GM19467 (cell line): ENCODE results near the gene TAF13.
A peak's percentile ranks its signal among the peaks of the same experiment; 100 is the strongest.
"Not testable (repeated sequence)": the region's sequence is repeated elsewhere in the genome, so short reads cannot be mapped to it uniquely, and the experiment has no call there.

ENCODE experiments used
- ATAC-seq: cut with Tn5 transposase; IDR thresholded peaks from one replicate; pipeline ENCODE4 v1.9.1; 2021; ENCODE audit warnings: mild to moderate bottlenecking, moderate library complexity; ENCODE audit not compliant: unreplicated experiment

The TAF13 gene

GRCh38 chr1:109091839-109092193, 16.0 kb upstream of the TAF13 start:
- no peak for ATAC-seq

GRCh38 chr1:109091078-109091838, 15.5 kb upstream of the TAF13 start:
- peak; percentile 33 for ATAC-seq

DNA sequence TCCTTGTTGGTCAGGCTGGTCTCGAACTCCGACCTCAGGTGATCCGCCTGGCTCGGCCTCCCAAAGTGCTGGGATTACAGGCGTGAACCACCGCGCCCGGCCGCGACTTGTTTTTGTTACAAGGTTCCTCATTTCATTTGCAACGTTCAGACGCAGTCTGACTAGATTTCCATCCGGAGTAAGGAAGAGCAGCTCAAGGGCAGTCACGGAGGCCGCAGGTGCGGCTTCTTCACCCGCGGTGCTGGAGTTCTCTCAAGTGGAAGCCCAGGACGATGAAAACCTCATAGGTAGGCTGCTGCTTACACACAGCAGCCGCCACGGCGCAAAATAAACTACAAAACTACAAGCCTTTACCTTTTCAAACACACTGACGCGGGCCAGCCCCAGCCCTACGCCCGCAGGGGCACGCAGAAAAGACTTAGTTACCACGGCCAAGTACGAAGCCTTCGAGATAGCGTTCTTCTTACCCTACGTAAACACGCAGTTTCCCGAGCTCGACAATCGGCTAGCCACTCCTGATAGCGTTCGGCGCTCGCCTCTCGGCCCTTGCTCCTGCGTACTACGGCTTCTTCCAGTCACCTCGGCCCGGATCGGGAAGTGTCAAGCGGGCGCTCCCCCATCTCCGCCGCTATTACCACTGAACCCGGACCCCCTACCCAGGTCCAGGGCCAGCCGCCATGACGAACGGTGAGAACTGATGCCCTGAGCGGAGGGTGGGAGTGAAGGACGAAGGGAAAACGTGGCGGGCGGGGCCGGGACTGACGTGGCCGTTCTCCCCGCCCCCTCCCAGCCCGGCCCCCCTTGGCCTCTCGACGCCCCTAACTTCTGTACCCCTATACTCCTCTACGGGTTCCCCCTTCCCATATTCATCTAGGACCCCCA, 14.6 kb upstream of the TAF13 start, which contains the start of gene TMEM167B:
TMEM167B (plus strand) TSS at position 569 of the 882 bp plus-strand sequence; CDS start at position 678, 109 bp downstream.
- ATAC-seq, result peak; percentile 89

DNA sequence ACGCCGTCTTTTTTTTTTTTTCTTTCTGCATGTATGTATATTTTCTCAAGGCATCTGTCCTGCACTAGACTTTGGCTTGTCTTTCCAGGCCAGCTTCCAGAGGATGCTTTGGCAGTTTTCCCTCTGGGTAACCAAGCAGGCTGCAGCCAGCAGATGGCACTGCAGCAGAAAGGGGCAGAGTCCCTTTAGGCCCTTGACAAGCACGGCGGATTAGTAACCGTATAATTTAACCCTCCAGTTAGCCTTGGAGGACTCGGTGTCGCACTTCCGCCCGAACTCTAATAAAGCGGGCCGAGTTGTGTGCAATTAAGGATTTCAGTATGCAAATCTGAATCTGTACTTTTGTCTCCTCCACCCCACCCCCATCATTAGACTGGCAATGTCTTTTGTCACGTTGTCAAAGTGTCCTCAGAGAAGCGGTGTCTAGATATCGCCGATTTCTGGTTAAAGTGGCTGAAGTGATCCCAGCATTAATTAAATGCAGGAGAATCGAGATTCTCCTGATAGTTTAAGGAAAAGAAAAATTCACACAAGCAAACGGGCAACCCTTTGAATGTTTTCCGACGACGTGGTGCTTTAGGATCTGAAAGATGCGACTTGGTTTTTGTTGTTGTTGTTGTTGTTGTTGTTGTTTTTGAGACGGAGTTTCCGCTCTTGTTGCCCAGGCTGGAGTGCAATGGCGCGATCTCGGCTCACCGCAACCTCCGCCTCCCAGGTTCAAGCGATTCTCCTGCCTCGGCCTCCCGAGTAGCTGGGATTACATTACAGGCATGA, 13.6 kb upstream of the TAF13 start:
- no peak for ATAC-seq

GRCh38 chr1:109084563-109085517, 9.0 kb upstream of the TAF13 start:
- ATAC-seq, result no peak

GRCh38 chr1:109083923-109084322, 8.1 kb upstream of the TAF13 start:
- no peak for ATAC-seq

DNA sequence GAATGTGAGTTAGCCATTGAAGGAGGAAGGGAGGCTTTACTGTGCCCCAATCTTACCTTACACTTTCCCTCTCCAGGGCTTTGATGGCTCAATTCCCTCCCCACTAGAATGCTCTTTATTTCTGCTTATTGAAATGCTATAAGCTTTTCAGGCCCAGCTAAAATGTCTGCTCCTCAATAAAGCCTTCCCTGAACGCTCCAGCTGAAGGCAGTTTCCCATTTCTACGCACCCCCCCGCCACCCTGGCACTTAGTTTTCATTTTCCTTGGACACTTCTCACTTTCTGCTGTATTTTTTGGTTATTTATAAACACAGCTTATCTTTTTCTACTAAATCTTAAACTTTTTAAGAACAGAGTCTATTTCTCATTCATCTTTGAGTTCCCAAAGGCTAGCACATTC, 7.7 kb upstream of the TAF13 start:
- ATAC-seq, result no peak

DNA sequence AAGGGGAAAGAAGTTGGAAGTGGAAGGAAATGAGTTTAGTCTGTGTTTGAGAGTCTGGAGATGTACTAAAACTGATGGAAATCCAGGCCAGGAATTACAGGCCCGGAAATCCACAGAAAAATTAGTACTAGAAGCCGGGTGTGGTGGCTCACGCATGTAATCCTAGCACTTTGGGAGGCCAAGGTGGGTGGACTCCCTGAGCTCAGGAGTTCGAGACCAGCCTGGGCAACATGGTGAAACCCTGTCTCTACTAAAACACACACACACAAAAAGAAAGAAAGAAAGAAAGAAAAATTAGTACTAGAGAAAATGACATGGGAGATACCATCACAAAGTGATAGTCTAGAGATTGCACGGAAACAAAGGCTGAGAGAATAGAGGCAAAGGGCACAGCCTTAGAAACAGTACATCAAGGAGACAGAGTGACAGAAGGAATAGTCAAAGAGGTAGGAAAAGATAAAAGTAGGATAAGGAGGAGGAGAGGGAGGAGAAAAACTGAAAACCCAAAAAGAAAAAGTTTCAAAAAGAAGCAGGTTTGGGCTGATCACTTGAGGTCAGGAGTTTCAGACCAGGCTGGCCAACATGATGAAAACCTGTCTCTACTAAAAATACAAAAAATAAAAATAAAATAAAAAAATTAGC, 4.8 kb upstream of the TAF13 start:
- ATAC-seq, result no peak

DNA sequence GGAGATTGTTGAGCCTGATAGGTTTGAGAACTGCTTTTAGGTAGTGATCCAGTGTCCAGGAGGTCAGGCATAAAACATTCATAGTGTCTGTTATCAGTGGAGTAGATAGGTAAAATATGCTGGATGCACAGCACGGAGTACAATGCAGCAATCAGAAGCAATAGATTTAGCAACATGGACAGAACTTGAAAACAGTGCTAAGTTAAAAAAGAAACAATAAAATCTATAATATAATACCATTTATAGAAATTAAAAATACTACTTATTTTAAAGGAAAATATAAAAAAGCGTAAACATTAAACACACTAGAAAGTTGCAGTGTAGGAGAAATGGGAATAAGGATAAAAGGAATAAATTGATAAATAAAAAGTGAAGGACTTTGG, 3.4 kb upstream of the TAF13 start:
- no peak for ATAC-seq

DNA sequence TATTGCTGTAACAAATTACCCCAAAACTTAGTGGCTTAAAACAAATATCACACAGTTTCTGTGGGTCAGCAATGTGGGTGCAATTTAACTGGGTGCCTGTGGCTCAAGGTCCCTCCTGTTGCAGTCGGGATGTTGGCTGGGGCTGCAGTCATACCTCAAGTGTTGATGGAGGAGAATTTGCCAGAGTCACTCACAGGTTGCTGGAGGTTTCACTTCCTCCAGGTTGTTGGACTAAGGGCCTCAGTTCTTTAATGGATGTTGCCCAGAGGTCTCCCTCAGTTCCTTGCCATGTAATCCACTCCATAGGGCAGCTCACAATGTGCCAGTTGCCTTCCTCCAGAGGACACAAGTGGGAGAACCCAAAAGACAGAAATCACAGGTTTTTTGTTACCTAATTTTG, 2.5 kb upstream of the TAF13 start:
- no peak for ATAC-seq

- no peak for ATAC-seq
Measured at GRCh38 chr1:109069294-109069693, 6.5 kb downstream of the TAF13 start.

- no peak for ATAC-seq
Measured at GRCh38 chr1:109067883-109068282, 7.9 kb downstream of the TAF13 start.

GRCh38 chr1:109065137-109065536, 10.7 kb downstream of the TAF13 start:
- no peak for ATAC-seq

DNA sequence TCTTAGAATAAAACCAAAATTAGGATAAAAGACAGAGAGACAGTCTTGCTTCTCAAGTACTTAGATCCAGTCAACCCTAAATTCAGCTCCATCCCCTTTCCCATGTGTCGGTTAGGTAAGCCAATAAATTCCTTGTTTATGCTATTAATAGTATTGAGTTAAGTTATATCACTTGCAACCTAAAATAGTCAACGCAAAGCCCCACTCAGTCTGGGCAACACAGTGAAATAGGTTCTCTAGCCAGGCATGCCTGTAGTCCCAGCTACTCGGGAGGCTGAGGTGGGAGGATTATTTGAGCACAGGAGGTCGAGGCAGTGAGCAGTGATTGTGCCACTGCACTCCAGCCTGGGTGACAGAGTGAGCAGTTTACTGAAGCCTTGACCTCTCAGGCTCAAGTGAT, 14.6 kb downstream of the TAF13 start:
- no peak for ATAC-seq

GRCh38 chr1:109060707-109061106, 15.1 kb downstream of the TAF13 start:
- no peak for ATAC-seq

DNA sequence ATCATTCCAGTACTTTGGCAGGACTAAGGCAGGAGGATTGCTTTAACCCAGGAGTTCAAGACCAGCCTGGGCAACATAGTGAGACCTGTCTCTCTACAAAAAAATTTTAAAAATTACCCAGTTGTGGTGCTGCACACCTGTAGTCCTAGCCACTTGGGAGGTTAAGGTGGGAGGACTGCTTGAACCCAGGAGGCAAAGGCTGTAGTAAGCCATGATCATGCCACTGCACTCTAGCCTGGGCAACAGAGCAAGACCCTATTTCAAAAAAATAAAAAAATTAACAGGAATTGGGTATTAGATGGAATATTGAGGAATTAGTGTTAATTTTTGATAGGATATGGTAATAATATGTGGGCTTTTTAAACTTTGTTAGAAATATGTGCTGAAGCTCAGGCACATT, 16.8 kb downstream of the TAF13 start:
- ATAC-seq, result no peak

DNA sequence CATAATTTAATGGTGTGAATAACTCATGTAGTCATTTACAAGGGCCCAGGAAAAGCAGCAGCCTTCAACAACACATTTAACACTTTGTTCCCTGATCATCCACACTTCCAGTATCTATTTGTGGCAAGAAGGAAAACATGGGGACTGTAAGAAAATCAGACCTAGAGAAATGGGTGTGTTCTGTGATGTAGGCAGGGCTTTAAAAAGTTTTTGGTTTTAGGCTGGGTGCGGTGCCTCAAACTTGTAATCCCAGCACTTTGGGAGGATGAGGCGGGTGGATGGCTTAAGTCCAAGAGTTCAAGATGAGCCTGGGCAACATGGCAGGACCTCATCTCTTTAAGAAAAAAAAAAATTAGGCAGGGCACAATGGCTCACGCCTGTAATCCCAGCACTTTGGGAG, 19.7 kb downstream of the TAF13 start:
- no peak for ATAC-seq

DNA sequence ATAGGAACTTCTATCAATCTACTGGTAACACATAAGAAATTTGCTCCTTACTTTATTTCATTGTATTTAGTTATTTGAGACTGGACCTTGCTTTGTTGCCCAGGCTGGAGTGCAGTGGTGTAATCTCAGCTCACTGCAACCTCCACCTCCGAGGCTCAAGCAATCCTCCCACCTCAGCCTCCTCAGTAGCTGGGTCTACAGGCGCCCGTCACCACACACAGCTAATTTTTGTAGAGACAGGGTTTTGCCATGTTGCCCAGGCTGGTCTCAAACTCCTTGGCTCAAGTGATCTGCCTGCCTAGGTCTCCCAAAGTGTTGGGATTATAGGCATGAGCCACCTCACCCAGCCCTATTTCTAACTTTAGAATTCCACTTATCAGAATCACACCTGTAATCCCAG, 23.7 kb downstream of the TAF13 start:
- not testable (repeated sequence) for ATAC-seq

DNA sequence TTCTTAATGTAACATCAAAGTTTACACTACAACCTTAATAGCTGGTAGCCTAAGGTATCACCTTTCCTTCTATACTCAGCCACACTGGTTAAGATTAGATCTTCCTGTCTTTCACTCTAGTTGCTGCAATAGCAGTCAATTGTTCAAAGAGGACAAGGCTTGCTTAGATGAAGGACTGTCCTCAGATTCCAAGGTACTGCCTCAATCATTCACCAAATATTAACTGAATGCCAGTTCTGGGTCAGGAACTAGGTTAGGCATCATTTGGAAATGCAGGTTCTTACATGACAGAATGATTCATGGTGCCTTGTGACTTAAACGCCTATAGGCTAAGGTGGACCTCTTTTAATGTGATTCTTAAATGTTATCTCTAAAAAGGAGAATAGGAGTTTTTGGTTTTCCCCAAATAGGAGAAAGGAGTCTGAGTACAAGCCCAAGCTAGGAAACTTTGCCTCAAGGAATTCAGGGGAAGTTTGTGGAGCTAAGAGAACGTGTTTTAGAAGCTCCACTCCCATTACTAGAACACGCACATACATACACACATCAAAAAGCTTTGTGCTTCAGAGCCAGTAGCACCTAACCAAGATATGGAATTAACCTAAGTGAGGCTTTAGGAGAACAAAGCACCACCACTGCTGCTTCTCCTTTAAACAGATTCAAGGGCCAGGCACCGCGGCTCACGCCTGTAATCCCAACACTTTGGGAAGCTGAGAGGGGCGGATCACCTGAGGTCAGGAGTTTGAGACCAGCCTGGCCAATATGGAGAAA, 25.4 kb downstream of the TAF13 start:
- no peak for ATAC-seq
